Dorsolateral prefrontal cortex (tissue), 118 donors: Measurements from ENCODE around the gene HP1BP3. TPM values are rescaled to one million over a fixed set of nuclear protein-coding genes. Genes with fewer than 3 reads are reported as not detected.

Source experiments
- total RNA-seq, 120 experiments: library from RNA; stranded (reverse); gene quantifications; one replicate each; pipeline versions ENCODE4 v1.2.3 to v1.2.4, GENCODE V29; 2022

Gene HP1BP3
- total RNA-seq, 120 experiments from 2014 or later = 230 to 550 (median 304) TPM

Other genes starting within 250 kb of the HP1BP3 start
- 10 to 100 TPM in 95 of 120 experiments, 1 to 10 TPM in 25; 6.2 to 32.7 (median 12.3) TPM for gene FAM43B, start 234.7 kb downstream of the HP1BP3 start, total RNA-seq
- 10 to 100 TPM in 1 of 120 experiments, 1 to 10 TPM in 102, under 1 TPM in 12, not detected in 5; 0.49 to 10.9 (median 2.5) TPM for gene CDA, start 198.2 kb downstream of the HP1BP3 start, total RNA-seq
- 100 to 1,000 TPM; 159 to 357 (median 261) TPM for gene PINK1, start 153.8 kb downstream of the HP1BP3 start, total RNA-seq
- gene DDOST, start 125.9 kb downstream of the HP1BP3 start, total RNA-seq = 10 to 100 TPM; 45.1 to 81.9 (median 60.6) TPM
- gene KIF17, start 69.3 kb downstream of the HP1BP3 start, total RNA-seq = 10 to 100 TPM in 118 of 120 experiments, 1 to 10 TPM in 2; 7.7 to 49.6 (median 27.0) TPM
- 10 to 100 TPM; 13.1 to 89.0 (median 52.6) TPM for gene SH2D5, start 54.6 kb downstream of the HP1BP3 start, total RNA-seq